Measurements from ENCODE around the gene ZKSCAN8. TPM values are rescaled to one million over a fixed set of nuclear protein-coding genes. Genes with fewer than 3 reads are reported as not detected.

The ZKSCAN8 gene
- total RNA-seq, 6 experiments from 2014 or later = 5.4 to 7.2 (median 6.8) TPM

GRCh38 chr6:28205879-28206278 is 64.2 kb downstream of the ZKSCAN8 start:
- TF ChIP-seq POLR2A (IDR thresholded peaks at IDR 0.05) = no peak
- H3K27me3 ChIP-seq = peaks cover 6 to 41% of the 10 kb centered on the region in 2 donors
- H3K27ac ChIP-seq = no peak overlapping the region
- ATAC-seq (no peak), DNase-seq (no peak)
- intact Hi-C loops (cut with DNase I) = no loop called here
- no peaks in the 10 kb centered on the region for H3K9me3 ChIP-seq
- 8% methylated on average over 1 of the region's 1 CpG for whole genome bisulfite sequencing (ENCODE audit: insufficient coverage, low coverage, low lambda C conversion rate, missing lambda C conversion rate)
- H3K36me3 ChIP-seq = no peaks in the 10 kb centered on the region
- no peaks in the 10 kb centered on the region for H3K4me1 ChIP-seq
- H3K4me3 ChIP-seq = no peak overlapping the region

GRCh38 chr6:28206527-28206926 is 64.8 kb downstream of the ZKSCAN8 start:
- H3K36me3 ChIP-seq = no peaks in the 10 kb centered on the region
- no peak overlapping the region for H3K4me3 ChIP-seq
- no peaks in the 10 kb centered on the region for H3K4me1 ChIP-seq
- WGBS (ENCODE audit: insufficient coverage, low coverage, low lambda C conversion rate, missing lambda C conversion rate) = 20% methylated on average over 3 of the region's 3 CpGs
- TF ChIP-seq CTCF (IDR thresholded peaks at IDR 0.05) = no peak
- TF ChIP-seq POLR2A (IDR thresholded peaks at IDR 0.05) = no peak
- intact Hi-C loops (cut with DNase I) = no loop called here
- peaks cover 6 to 48% of the 10 kb centered on the region in 2 donors for H3K27me3 ChIP-seq
- H3K9me3 ChIP-seq = no peaks in the 10 kb centered on the region
- ATAC-seq (no peak), DNase-seq (no peak)
- H3K27ac ChIP-seq = no peak overlapping the region

GRCh38 chr6:28206928-28207509 is 65.3 kb downstream of the ZKSCAN8 start:
- H3K4me1 ChIP-seq = no peaks in the 10 kb centered on the region
- DNase-seq (no peak), ATAC-seq (no peak)
- H3K4me3 ChIP-seq = no peak overlapping the region
- no peaks in the 10 kb centered on the region for H3K36me3 ChIP-seq
- intact Hi-C loops (cut with DNase I) = no loop called here
- TF ChIP-seq POLR2A (IDR thresholded peaks at IDR 0.05) (no peak), CTCF (IDR thresholded peaks at IDR 0.05) (no peak)
- H3K9me3 ChIP-seq = no peaks in the 10 kb centered on the region
- H3K27me3 ChIP-seq = peaks cover 6 to 53% of the 10 kb centered on the region in 2 donors
- no peak overlapping the region for H3K27ac ChIP-seq
- 12% methylated on average over 12 of the region's 15 CpGs for WGBS (ENCODE audit: insufficient coverage, low coverage, low lambda C conversion rate, missing lambda C conversion rate)

- Histone ChIP-seq H3K27ac (no peak overlapping the region), H3K4me1 (peaks cover 0 to 3% (median 1%) of the 10 kb centered on the region in 4 donors), H3K36me3 (no peaks in the 10 kb centered on the region), H3K4me3 (no peak overlapping the region), H3K9me3 (no peaks in the 10 kb centered on the region), H3K27me3 (peaks cover 6 to 58% of the 10 kb centered on the region in 2 donors)
- intact Hi-C loops (cut with DNase I) = no loop called here
- peak in 2 of 3 donors; percentile 28 to 58 for DNase-seq
- ATAC-seq = peak; percentile 28 to 46 (median 44)
- no peak for TF ChIP-seq CTCF (IDR thresholded peaks at IDR 0.05)
- no peak for TF ChIP-seq POLR2A (IDR thresholded peaks at IDR 0.05)
- WGBS (ENCODE audit: insufficient coverage, low coverage, low lambda C conversion rate, missing lambda C conversion rate) = 2% methylated on average over 32 of the region's 35 CpGs
These were observed 65.9 kb downstream of the ZKSCAN8 start for GRCh38 chr6:28207510-28208110.

- no peak for DNase-seq
- Histone ChIP-seq H3K9me3 (no peaks in the 10 kb centered on the region), H3K36me3 (no peaks in the 10 kb centered on the region), H3K4me1 (peaks cover 0 to 7% (median 2%) of the 10 kb centered on the region in 4 donors), H3K4me3 (no peak overlapping the region), H3K27me3 (peaks cover 6 to 57% of the 10 kb centered on the region in 2 donors), H3K27ac (no peak overlapping the region)
- ATAC-seq = no peak
- WGBS (ENCODE audit: insufficient coverage, low coverage, low lambda C conversion rate, missing lambda C conversion rate) = 7% methylated on average over 14 of the region's 23 CpGs
- no peak for TF ChIP-seq CTCF (IDR thresholded peaks at IDR 0.05)
- no peak for TF ChIP-seq POLR2A (IDR thresholded peaks at IDR 0.05)
- intact Hi-C loops (cut with DNase I) = no loop called here
These were observed 66.5 kb downstream of the ZKSCAN8 start for GRCh38 chr6:28208111-28208659.
